ENCODE results near the gene CCL2.

CCL2 gene

DNA sequence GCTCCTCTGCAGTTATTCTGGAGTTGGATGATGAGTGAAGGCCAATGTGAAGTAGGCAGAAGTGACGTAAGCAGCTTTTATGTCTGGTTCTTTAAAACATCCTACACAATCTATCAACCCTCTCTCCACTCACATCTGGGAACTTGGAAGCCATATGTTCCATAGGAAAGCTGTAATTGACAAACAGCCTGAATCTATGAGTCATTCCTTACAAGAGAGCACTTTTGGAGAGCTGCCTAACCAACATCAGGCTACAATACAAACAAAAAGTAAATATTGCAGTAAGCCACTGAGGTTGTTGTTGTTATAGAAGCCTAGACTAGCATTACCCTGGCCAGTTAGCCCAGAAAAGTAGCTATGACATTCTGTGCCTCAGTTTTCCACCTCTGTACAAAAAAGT lies 20.8 kb downstream of the CCL2 start:
- peak; percentile 57 for DNase-seq

DNA sequence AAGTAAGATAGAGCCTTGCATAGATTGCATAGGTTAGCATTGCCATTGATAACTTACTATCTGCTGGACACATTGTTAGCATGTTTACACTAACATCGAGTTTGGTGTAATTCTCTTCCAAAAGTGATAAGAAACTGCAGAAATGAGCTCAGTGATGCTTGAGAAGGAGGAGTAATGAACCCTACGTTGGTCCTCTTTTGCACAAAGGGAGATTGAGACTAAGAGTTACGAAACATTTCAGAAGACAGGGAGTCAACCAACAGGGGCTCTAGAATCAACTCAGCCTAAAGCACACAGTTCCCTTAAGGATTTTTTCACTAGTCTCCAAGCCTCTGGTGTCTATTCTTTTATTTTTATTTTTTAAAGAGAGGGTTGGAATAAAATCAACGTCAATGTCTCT lies 21.7 kb downstream of the CCL2 start:
- no peak for DNase-seq

DNA sequence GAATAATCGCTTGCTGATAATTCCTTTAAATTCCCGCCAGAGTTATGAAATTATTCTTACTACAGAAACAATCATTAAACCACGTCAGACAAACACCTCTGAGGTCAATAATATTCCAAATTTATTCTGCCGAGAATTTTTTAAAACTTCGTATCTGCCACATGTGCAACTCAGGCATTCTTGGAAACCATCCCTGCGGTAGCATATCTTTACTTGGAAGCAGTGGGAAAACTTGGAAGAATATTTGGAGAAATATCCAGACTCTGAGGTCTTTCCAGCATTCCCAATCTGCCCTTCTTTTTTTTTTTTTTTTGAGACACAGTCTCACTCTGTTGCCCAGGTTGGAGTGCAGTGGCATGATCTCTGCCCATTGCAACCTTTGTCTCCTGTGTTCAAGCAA lies 28.5 kb downstream of the CCL2 start:
- no peak for DNase-seq

DNA sequence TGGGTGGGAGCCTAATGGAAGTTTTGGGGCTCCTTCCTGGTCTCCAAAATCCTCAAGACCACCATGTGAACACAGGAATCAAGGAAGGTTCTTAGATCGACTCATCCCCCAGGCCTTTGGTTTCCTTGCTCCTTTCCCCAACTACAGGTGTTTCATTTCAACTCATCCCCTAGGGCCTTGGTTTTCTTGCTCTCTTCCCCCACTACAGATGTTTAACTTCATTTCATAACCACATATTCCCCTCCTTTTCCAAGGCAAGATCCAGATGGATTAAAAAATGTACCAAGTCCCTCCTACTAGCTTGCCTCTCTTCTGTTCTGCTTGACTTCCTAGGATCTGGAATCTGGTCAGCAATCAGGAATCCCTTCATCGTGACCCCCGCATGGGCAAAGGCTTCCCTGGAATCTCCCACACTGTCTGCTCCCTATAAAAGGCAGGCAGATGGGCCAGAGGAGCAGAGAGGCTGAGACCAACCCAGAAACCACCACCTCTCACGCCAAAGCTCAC lies 30.3 kb downstream of the CCL2 start, which contains the start of gene CCL11:
Gene CCL11 (plus strand): TSS at position 457 of the 507 bp plus-strand sequence. CDS start 67 bp downstream, outside the sequence.
- DNase-seq, result no peak

DNA sequence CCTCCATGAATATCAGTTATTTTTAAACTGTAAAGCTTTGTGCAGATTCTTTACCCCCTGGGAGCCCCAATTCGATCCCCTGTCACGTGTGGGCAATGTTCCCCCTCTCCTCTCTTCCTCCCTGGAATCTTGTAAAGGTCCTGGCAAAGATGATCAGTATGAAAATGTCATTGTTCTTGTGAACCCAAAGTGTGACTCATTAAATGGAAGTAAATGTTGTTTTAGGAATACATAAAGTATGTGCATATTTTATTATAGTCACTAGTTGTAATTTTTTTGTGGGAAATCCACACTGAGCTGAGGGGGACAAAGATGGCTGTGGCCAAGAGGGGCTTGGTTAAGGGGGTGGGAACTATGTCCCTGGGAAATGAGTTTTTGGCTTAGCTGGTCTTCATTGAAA lies 32.8 kb downstream of the CCL2 start:
- no peak for DNase-seq

DNA sequence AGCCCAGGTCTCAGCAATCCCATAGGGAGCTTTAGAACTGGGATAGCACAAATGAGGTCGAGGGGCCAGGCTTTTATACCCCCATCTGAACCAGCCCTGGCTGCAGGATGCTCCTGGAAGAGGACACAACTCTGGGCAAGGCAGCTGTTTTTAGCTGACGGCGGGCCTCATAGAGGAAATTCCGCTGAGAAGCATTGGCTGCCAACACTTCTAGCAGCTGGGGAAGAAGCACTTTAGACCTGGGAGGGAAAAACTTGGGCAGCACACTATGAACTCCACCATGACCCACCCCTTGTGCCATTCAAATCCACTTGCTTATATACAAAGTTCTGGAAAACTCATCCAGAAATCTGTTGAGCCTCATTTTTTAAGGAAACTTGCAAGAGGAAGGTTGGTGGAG lies 35.5 kb downstream of the CCL2 start:
- DNase-seq, result no peak

DNA sequence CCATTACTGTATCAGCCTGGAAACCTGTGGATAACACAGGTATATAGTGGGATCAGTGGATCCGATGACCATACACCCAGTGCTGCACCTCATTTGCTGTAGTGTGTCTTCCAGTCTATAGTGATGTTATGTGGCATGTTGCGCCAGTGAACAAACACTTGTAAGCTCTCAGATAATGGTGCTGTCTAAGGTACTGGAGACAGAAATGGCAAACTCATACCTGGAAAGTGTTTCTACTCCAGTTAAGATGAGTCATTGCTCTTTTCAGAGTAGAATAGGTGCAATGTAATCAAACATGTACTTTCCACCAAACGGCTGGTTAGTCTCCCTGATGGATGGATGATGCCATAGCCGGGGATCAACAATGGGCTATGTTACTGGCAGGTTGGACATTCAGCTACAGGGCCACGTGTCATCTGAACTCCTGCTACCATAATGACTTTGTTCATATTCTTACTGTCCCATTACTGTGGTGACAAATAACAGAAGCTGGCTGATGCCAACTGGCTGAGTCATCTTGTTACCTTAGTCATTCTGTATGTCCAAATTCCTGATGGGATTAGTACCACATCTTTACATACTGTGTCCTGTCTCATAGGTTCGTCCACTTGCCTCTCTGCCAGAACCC lies 36.8 kb downstream of the CCL2 start:
- no peak for DNase-seq

DNA sequence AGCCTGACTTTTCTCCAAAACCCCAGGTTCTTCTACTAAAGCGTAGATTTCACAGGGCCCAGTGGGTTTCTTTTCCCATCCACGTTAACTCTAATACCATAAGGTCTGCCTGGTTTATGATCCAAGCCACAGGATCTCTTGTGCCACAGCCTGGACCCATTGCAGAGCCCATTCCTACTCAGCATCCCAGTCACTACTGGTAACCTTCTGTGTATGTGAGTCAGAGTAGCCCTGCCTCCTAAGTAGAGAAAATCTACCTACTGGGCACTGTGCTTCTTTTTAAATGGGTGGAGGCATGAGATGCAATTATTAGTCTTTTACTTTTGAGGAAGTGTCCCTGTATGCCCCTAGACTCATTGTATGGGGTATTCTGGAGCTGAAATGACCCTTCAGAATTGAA lies 43.9 kb downstream of the CCL2 start:
- DNase-seq, result no peak

DNA sequence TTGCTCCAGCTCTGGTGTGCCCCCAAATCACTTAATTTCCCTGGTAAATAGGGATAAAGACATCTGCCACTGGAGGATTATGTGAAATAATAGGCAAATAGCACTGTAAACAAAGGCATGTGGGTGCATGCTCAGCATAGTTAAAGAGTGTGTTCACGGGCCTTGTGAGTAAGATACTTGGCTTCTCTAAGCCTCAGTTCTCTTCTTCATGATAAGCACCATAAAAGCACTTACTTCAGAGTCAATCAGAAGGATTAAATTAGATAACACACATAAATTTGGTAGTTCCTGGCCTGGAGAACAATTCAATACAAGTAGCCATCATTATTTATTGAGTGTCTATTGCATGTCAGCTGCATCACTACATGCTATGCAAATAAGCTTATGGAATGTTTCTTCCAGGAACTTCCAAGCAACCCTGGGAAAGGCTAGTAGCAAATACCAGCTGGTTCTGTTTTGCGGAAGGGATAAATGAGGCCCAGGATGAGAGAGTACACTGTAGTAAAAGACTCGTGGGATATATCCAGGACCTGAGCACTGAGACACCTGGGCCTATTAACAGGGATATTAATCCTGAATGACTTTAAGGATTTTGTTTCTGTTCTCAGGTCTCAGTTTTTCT lies 45.0 kb downstream of the CCL2 start:
- DNase-seq, result peak; percentile 10

DNA sequence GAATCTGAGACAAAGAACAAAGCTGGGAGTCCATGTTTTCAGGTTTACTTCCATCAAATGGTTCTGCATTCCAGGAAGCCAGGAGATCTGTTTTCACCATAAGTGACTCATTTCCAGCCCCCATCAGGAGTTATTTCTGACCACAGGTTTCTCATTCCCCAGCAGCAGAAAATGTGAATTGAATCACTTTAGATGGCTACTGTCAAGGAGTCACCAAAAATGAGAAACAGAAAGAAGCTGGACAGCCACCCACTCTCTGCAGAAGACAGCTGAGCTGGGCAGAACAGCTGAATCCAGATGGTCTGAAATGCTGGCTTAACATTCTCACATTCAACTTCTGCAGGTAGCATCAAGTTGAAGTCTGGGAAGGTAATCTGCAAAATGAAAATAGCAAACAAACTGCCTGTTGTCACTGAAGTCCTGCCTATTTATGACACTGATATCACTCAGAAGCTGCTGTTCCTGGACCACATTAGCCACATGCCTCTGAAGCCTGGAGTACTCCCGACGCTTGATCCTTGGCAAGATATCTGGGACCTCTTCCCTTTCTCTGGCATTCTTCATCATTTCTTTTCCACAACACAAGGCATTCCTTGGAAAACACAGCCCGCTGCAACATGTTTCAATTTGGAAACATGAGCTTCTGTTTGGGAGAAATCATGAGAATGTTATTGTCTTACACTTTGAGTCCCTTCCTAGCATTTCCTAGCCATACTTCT lies 45.7 kb downstream of the CCL2 start:
- DNase-seq, result no peak

DNA sequence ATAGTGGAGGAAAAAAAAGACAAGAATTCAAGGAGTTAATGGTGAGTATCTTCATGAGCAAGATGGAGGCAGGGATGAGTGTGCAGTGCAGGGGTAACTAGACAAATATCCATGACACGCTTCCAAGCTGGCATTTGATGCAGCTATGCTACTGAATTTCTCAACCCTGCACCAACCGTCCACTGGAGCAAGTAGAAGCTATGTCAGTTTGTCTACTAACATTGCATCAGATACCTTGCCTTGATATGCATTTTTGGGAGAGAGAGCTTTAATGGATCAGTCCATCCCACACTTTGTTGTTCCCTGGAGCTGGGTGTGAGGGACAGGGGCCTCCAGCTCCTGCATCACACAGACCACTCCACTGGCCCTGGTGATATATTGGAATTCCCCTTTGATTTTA lies 46.9 kb downstream of the CCL2 start:
- DNase-seq, result no peak

DNA sequence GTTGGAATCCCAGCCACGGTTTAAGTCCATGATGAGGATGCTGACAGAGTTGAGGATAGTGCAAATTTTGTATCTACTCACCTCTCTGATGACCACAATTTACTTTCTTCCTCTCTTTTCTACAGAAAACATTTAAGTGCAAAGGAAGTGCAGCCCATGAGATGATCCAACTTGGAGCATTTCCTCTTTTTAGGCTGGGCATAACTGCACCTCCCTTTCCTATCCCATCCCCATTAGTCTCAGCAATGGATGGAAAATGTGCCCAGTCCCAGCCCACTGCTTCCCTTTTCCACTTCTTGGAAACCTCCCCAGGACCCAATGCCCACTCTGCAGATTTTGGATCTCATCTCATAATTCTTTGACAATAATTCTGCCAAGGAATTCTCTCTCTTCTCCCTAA lies 47.6 kb downstream of the CCL2 start:
- DNase-seq, result no peak

DNA sequence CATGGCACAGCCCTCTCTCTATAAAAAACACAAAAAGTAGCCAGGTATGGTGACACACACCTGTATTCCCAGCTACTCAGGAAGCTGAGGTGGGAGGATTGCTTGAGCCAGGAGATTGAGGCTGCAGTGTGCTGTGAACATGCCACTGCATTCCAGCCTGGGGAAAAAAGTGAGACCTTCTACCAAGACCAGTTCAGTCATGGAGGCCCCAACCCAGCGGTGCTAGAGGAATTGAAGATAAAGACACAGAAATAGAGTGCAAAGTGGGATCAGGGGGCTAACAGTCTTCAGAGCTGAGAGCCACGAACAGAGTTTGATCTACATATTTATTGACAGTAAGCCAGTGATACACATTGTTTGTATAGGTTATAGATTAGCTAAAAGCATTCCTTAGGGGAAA lies 48.5 kb downstream of the CCL2 start:
- DNase-seq, result no peak

DNA sequence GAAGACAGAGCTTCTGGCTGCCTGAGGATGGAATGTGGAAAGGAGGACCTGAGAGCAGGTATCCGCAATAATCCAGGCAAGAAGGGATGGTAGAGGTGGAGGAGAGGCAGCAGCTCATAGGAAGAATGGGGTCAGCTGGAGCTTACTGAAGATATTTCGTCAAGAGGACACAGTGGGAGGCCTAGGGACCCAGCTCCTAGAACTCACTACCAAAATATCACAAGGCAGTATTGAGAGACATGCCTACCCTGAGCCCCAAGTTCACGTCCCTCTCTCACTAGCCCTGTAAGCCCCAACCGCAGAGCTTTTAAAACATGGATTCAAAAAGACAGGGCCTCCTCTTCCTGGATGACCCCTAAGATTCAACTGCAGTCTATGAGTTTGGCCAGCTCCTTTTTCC lies 50.0 kb downstream of the CCL2 start:
- DNase-seq, result no peak

DNA sequence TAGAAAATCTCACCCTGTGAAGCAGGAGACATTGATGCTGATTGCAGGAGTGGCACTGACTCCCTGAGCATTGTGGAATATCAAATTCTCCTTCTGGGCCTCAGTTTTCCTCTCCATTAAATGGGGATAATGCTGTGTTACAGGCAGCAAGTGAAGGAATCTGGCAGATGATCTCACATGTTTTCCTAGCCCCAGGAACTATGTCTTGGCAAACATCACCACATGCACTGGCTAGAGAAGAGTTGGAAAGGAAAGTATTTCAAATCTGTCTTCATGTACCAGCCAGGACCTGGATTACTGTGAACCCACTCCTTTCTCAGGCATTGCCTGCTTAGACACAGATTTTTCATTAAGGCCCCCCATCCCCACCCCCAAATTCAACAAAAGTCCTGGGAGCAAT lies 50.5 kb downstream of the CCL2 start:
- no peak for DNase-seq

DNA sequence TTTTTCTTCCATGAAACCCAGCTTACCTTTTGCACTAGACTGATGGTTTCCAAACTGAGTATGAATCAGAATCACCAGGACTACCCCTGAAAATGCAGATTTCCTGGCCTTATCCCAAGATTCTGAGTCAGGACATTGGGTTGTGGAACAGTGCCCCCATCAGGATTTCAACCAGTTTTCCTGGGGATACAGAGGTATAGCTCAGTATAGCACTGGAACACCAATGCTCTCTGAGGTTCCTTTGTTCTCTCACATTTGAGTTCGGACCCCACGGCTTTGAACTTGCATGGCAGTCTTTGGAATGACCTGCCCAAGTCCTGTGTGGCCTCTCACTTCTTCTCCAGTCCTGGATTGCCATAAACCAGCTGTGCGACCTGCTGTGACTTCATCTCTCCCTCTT lies 51.4 kb downstream of the CCL2 start:
- DNase-seq, result peak; percentile 32

Measured in NCI-H69 (cell line).